ENCODE measurements around the gene RNF103. TPM values are rescaled to one million over a fixed set of nuclear protein-coding genes. Genes with fewer than 3 reads are reported as not detected.

The RNF103 gene
- total and polyA plus RNA-seq, 4 experiments from 2014 or later: 1.8 to 35.0 (median 20.0) TPM

DNA sequence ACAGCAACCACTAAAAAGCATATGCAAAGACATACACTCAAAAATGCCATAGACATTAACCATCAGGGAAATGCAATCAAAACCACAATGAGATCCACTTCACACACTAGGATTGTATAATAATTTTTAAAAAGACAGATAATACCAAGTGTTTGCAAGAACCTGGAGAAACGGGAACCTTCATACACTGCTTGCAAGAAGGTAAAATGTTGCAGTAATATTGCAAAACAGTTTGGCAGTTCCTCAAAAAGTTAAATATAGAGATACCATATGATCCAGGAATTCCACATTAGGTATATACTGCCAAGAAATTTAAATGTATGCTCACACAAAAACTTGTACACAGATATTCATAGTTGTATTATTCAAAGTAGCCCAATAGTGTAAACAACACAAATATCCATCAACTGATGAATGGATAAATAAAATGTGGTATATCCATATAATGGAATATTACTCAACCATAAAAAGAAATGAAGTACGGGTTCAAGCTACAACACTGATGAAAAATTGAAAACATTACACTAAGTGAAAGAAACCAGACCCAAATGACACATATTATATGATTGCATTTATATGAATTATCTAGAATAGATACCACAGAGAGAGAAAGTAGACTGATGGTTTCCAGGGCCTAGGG is 45.7 kb downstream of the RNF103 start:
- peaks cover under 1% of the 10 kb centered on the region for H3K4me1 ChIP-seq (ENCODE audit: insufficient read depth, low read length)
- H3K4me3 Mint-ChIP-seq: no peak overlapping the region
- no peak overlapping the region for H3K27ac ChIP-seq (ENCODE audit: low read depth, low read length)
- intact Hi-C loops (cut with micrococcal nuclease): no loop called here
- no peaks in the 10 kb centered on the region for H3K27me3 Mint-ChIP-seq
- H3K27me3 ChIP-seq (ENCODE audit: insufficient read depth, low read length): no peaks in the 10 kb centered on the region
- ChIA-PET POLR2A (ENCODE audit: partially characterized antibody) (no interaction called here), CTCF (ENCODE audit: partially characterized antibody) (no interaction called here)
- no peak for DNase-seq
- no peak overlapping the region for H3K27ac Mint-ChIP-seq
- H3K9me3 ChIP-seq (ENCODE audit: control insufficient read depth in 1 of 2, low read length in 2 of 2): no peaks in the 10 kb centered on the region
- H3K9me3 Mint-ChIP-seq: peaks cover 0 to 5% (median 2%) of the 10 kb centered on the region in 8 donors
- H3K4me3 ChIP-seq (ENCODE audit: low read length in 2 of 2): no peak overlapping the region
- H3K36me3 Mint-ChIP-seq: no peaks in the 10 kb centered on the region
- H3K36me3 ChIP-seq (ENCODE audit: insufficient read depth, low read length): no peaks in the 10 kb centered on the region
- peaks cover 0 to 6% (median 3%) of the 10 kb centered on the region in 4 donors for H3K4me1 Mint-ChIP-seq

DNA sequence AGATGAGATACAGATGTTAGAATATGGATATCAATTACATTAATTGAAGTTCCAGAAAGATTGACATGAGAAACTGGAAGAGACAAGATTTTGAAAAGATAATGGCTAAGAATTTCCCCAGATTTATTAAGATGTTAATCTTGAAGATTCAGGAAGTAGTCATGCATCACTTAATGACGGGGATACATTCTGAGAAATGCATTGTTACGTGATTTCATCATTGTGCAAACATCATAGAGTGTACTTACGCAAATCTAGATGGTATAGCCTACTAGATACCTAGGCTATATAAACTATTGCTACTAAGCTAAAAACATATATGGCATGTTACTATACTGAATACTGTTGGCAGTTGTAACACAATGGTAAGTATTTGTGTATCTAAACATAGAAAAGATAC is 53.6 kb downstream of the RNF103 start:
- no peaks in the 10 kb centered on the region for H3K36me3 ChIP-seq (ENCODE audit: insufficient read depth, low read length)

DNA sequence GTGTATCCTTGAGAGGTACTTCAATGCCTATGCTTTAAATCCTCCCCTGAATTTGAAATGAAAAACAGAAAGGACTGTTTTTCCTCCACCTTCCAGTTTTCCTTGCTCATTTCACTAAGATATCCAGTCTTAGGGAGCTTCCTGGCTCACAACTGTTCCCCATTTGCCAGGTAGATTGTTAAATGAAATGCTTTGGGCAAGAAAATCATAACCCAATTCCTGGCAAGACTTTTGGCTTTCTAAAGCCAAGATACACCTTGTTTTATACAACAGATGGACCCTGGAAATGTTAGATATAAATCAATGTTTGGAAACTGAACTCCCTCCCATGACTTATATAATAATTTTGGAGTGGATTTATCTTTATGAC is 56.9 kb downstream of the RNF103 start:
- H3K36me3 Mint-ChIP-seq: peaks cover 0 to 15% of the 10 kb centered on the region in 2 donors
- H3K4me1 Mint-ChIP-seq: peaks cover 0 to 19% (median 10%) of the 10 kb centered on the region in 4 donors
- Histone ChIP-seq H3K4me1 (ENCODE audit: insufficient read depth, low read length) (peaks cover 14% of the 10 kb centered on the region), H3K36me3 (ENCODE audit: insufficient read depth, low read length) (no peaks in the 10 kb centered on the region), H3K4me3 (ENCODE audit: low read length in 2 of 2) (no peak overlapping the region), H3K27me3 (ENCODE audit: insufficient read depth, low read length) (no peaks in the 10 kb centered on the region), H3K9me3 (ENCODE audit: control insufficient read depth in 1 of 2, low read length in 2 of 2) (no peaks in the 10 kb centered on the region), H3K27ac (ENCODE audit: low read depth, low read length) (no peak overlapping the region)
- ChIA-PET CTCF (ENCODE audit: partially characterized antibody) (no interaction called here), POLR2A (ENCODE audit: partially characterized antibody) (no interaction called here)
- H3K27ac Mint-ChIP-seq: no peak overlapping the region
- no peak for DNase-seq
- no peak overlapping the region for H3K4me3 Mint-ChIP-seq
- peaks cover 0 to 4% of the 10 kb centered on the region in 2 donors for H3K27me3 Mint-ChIP-seq
- intact Hi-C loops (cut with micrococcal nuclease): no loop called here
- H3K9me3 Mint-ChIP-seq: no peaks in the 10 kb centered on the region

More for the DNA sequence above, 53.6 kb downstream of the RNF103 start:
- Mint-ChIP-seq H3K4me1 (no peaks in the 10 kb centered on the region), H3K27me3 (peaks cover 0 to 2% of the 10 kb centered on the region in 2 donors), H3K4me3 (no peak overlapping the region), H3K9me3 (no peaks in the 10 kb centered on the region), H3K36me3 (no peaks in the 10 kb centered on the region), H3K27ac (no peak overlapping the region)
- POLR2A ChIA-PET (ENCODE audit: partially characterized antibody): no interaction called here
- Histone ChIP-seq H3K9me3 (ENCODE audit: control insufficient read depth in 1 of 2, low read length in 2 of 2) (no peaks in the 10 kb centered on the region), H3K4me1 (ENCODE audit: insufficient read depth, low read length) (no peaks in the 10 kb centered on the region), H3K4me3 (ENCODE audit: low read length in 2 of 2) (no peak overlapping the region), H3K27ac (ENCODE audit: low read depth, low read length) (no peak overlapping the region), H3K27me3 (ENCODE audit: insufficient read depth, low read length) (no peaks in the 10 kb centered on the region)
- no peak for DNase-seq
- intact Hi-C loops (cut with micrococcal nuclease): no loop called here
- CTCF ChIA-PET (ENCODE audit: partially characterized antibody): no interaction called here

DNA sequence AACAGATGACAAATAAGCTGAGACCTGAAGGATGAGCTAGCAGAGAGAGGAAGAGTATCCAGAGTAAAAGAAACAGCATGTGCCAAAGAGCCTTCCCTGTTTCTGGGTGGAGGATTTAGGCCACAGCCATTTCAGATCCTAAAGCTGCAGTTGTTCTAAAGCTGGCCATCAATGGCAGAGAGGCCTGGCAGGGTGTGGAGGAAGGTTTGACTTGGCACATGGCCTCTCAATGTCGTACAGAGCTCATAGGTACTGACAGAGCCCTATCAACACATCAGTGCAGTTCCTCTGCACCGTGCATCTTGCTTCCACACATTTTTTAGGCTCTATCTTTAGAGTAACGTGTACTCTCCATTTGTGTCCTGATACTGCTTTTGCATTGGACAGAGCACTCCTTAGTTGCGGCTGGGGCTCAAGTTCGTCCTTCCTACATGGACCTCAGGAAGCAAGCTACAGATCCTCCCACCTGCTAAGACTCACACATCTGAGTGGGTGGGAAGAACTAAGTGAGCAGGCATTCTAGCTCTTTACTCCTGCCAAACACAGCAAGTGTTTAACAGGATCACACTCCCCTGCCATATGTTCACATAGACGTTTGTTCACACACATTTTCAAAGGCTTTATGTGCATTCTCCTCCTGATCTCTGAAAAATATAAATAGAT is 57.4 kb downstream of the RNF103 start:
- CTCF ChIA-PET (ENCODE audit: partially characterized antibody): no interaction called here
- peaks cover 0 to 15% of the 10 kb centered on the region in 2 donors for H3K36me3 Mint-ChIP-seq
- no peaks in the 10 kb centered on the region for H3K36me3 ChIP-seq (ENCODE audit: insufficient read depth, low read length)
- H3K27ac Mint-ChIP-seq: no peak overlapping the region
- H3K27me3 ChIP-seq (ENCODE audit: insufficient read depth, low read length): no peaks in the 10 kb centered on the region
- no peaks in the 10 kb centered on the region for H3K9me3 ChIP-seq (ENCODE audit: control insufficient read depth in 1 of 2, low read length in 2 of 2)
- H3K27ac ChIP-seq (ENCODE audit: low read depth, low read length): no peak overlapping the region
- H3K4me1 Mint-ChIP-seq: peaks cover 0 to 24% (median 15%) of the 10 kb centered on the region in 4 donors
- DNase-seq: no peak
- H3K4me3 Mint-ChIP-seq: no peak overlapping the region
- peaks cover 0 to 4% of the 10 kb centered on the region in 2 donors for H3K27me3 Mint-ChIP-seq
- intact Hi-C loops (cut with micrococcal nuclease): no loop called here
- no peak overlapping the region for H3K4me3 ChIP-seq (ENCODE audit: low read length in 2 of 2)
- H3K9me3 Mint-ChIP-seq: no peaks in the 10 kb centered on the region
- POLR2A ChIA-PET (ENCODE audit: partially characterized antibody): no interaction called here
- H3K4me1 ChIP-seq (ENCODE audit: insufficient read depth, low read length): peaks cover 20% of the 10 kb centered on the region

DNA sequence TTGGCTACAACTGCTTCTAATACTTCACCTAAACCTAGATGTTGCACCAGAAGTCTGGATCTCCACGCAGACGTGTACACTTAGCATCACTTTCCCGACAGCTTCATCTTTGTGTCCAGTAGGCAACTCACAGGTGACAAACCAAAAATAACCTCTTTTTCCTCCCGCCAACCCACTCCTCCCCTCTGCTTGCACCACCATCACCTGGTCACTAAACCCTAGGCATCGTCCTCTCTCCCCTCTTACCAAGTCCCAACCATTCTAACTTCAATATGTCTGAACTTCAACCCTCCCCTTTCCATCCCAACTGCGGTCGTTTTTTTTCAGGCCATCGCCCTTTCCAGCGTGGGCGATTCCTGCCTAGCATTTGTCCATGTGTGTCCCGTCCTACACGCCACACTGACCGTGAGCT is 60.0 kb downstream of the RNF103 start:
- CTCF ChIA-PET (ENCODE audit: partially characterized antibody): interaction anchor here (1.4 to 1.5 kb wide), 2 partner anchors 45 to 54 kb away, joined by 5 read pairs; no protein-coding TSS in a partner anchor
- no peaks in the 10 kb centered on the region for H3K9me3 ChIP-seq (ENCODE audit: control insufficient read depth in 1 of 2, low read length in 2 of 2)
- no peaks in the 10 kb centered on the region for H3K9me3 Mint-ChIP-seq
- no peak for DNase-seq
- no peaks in the 10 kb centered on the region for H3K36me3 ChIP-seq (ENCODE audit: insufficient read depth, low read length)
- peak overlapping the region; percentile 99 for H3K27ac ChIP-seq (ENCODE audit: low read depth, low read length)
- peaks cover 38% of the 10 kb centered on the region for H3K4me1 ChIP-seq (ENCODE audit: insufficient read depth, low read length)
- POLR2A ChIA-PET (ENCODE audit: partially characterized antibody): interaction anchor here (0.5 to 6.1 kb wide), 7 partner anchors 9 to 122 kb away, joined by 3 to 61 read pairs (median 39); partner anchors contain the start of gene KDM3A
- peak overlapping the region; percentile 85 to 91 for H3K4me3 ChIP-seq (ENCODE audit: low read length in 2 of 2)
- intact Hi-C loops (cut with micrococcal nuclease): loop anchor here (1.0 to 5.0 kb wide), 5 partner anchors 10 to 366 kb away; partner anchors contain the start of genes IMMT, MRPL35 and RNF103
- H3K4me1 Mint-ChIP-seq: peaks cover 0 to 37% (median 30%) of the 10 kb centered on the region in 4 donors
- peaks cover 0 to 17% of the 10 kb centered on the region in 2 donors for H3K36me3 Mint-ChIP-seq
- H3K4me3 Mint-ChIP-seq: peak overlapping the region; percentile 95 to 98 (median 98)
- H3K27ac Mint-ChIP-seq: peak overlapping the region; percentile 94 to 99 (median 99)
- peaks cover 0 to 4% of the 10 kb centered on the region in 2 donors for H3K27me3 Mint-ChIP-seq
- no peaks in the 10 kb centered on the region for H3K27me3 ChIP-seq (ENCODE audit: insufficient read depth, low read length)

DNA sequence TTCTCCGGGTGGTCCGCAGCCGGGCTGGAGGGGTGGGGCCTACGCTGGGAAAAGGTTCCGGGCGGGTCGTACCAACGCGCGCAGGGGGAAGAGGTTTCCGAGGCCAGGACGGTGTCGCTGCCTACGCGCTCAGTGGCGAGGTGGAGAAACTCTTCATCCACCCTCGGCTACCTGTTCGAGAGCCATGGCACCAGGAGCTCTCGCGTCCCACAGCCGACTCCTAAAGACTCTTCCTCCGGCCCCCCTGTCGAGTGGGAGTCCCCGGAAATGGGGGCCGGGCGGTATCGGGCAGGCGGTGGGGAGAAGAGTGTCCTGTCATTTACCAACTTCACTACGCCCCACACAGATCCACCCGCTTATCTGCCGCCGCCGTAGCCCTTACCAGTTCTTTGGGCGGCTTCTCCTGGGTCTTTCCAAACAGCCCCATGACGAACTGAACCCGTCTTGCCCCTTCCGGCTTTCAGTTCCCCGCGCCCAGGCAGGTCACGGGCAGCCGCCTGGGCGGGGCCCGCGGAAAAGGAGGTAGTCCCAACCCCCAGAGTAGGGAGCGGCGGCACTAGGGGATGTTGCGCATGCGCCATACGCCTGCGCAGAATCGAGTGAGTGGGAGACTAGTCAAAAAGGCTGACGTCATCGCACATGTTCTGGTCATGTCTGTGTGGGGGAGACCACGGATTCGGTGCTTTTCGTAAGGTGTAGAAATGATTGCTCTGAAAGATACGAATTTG is 60.6 kb downstream of the RNF103 start, which contains the start of gene CHMP3:
CHMP3 (minus strand) TSS at position 522 of the 728 bp plus-strand sequence; CDS start at position 427, 95 bp downstream.
- POLR2A ChIA-PET (ENCODE audit: partially characterized antibody): interaction anchor here (0.5 to 6.1 kb wide), 10 partner anchors 9 to 121 kb away, joined by 3 to 61 read pairs (median 8); partner anchors contain the start of gene KDM3A
- Histone ChIP-seq H3K4me1 (ENCODE audit: insufficient read depth, low read length) (peaks cover 42% of the 10 kb centered on the region), H3K9me3 (ENCODE audit: control insufficient read depth in 1 of 2, low read length in 2 of 2) (no peaks in the 10 kb centered on the region), H3K27me3 (ENCODE audit: insufficient read depth, low read length) (no peaks in the 10 kb centered on the region), H3K4me3 (ENCODE audit: low read length in 2 of 2) (peak within 1 kb of the TSS; percentile 85 to 91), H3K36me3 (ENCODE audit: insufficient read depth, low read length) (no peaks in the 10 kb centered on the region), H3K27ac (ENCODE audit: low read depth, low read length) (peak within 1 kb of the TSS; percentile 99)
- intact Hi-C loops (cut with micrococcal nuclease): loop anchor here (1.0 to 5.0 kb wide), 5 partner anchors 10 to 366 kb away; partner anchors contain the start of genes IMMT, MRPL35 and RNF103
- CTCF ChIA-PET (ENCODE audit: partially characterized antibody): interaction anchor here (1.4 to 1.5 kb wide), 2 partner anchors 45 to 54 kb away, joined by 5 read pairs; no protein-coding TSS in a partner anchor
- Mint-ChIP-seq H3K36me3 (peaks cover 0 to 21% of the 10 kb centered on the region in 2 donors), H3K4me1 (peaks cover 0 to 38% (median 31%) of the 10 kb centered on the region in 4 donors), H3K9me3 (no peaks in the 10 kb centered on the region), H3K4me3 (peak within 1 kb of the TSS; percentile 95 to 98 (median 98)), H3K27ac (peak within 1 kb of the TSS; percentile 94 to 99 (median 99)), H3K27me3 (peaks cover 0 to 4% of the 10 kb centered on the region in 2 donors)
- DNase-seq: peak; percentile 97 to 98 (median 98)
